H9 (cell line): ENCODE measurements around the gene LPCAT2. TPM values are rescaled to one million over a fixed set of nuclear protein-coding genes. Genes with fewer than 3 reads are reported as not detected.

Experiments used
- DNase-seq: peaks from one replicate; pipeline ENCODE4 v3.0.0-alpha.2; 2017
- H2AFZ ChIP-seq: one replicate; pipeline ENCODE4 v1.6.1; 2013; ENCODE audit warnings: mild to moderate bottlenecking, low read length, control low read depth, moderate library complexity
- H2AK5ac ChIP-seq: 2 replicates; pipeline ENCODE4 v1.6.1; 2013; ENCODE audit warnings: low read length, control low read depth, mixed read lengths; ENCODE audit not compliant: insufficient read length
- H2BK120ac ChIP-seq: one replicate; pipeline ENCODE4 v1.6.1; 2013; ENCODE audit warnings: low read depth, mild to moderate bottlenecking, low read length, control low read depth, inconsistent platforms; ENCODE audit not compliant: poor library complexity, severe bottlenecking
- H2BK12ac ChIP-seq: 2 replicates; pipeline ENCODE4 v1.6.1; 2013; ENCODE audit warnings: low read length, control low read depth, mixed read lengths, low read depth; ENCODE audit not compliant: insufficient read length
- H2BK15ac ChIP-seq: 2 replicates; pipeline ENCODE4 v1.6.1; 2013; ENCODE audit warnings: low read depth, low read length, control low read depth
- H2BK20ac ChIP-seq: one replicate; pipeline ENCODE4 v1.6.1; 2013; ENCODE audit warnings: low read depth, mild to moderate bottlenecking, low read length, control low read depth, inconsistent platforms; ENCODE audit not compliant: poor library complexity, severe bottlenecking
- H2BK5ac ChIP-seq: 2 replicates; pipeline ENCODE4 v1.6.1; 2013; ENCODE audit warnings: low read length, control low read depth, mixed read lengths; ENCODE audit not compliant: insufficient read length
- H3K14ac ChIP-seq: 2 replicates; pipeline ENCODE4 v1.6.1; 2013; ENCODE audit warnings: low read length, control low read depth; ENCODE audit not compliant: insufficient read depth
- H3K18ac ChIP-seq: 2 replicates; pipeline ENCODE4 v1.6.1; 2013; ENCODE audit warnings: low read depth, mild to moderate bottlenecking, mixed read lengths, low read length, control low read depth; ENCODE audit not compliant: insufficient read length
- H3K23ac ChIP-seq: 2 replicates; pipeline ENCODE4 v1.6.1; 2013; ENCODE audit warnings: low read length, control low read depth, mixed read lengths, low read depth; ENCODE audit not compliant: insufficient read length
- H3K23me2 ChIP-seq: 2 replicates; pipeline ENCODE4 v1.6.1; 2013; ENCODE audit warnings: low read depth, mild to moderate bottlenecking, mixed read lengths, low read length, control low read depth; ENCODE audit not compliant: insufficient read length, poor library complexity, severe bottlenecking
- H3K27ac ChIP-seq: 2 replicates; pipeline ENCODE4 v1.5.1; 2013; ENCODE audit warnings: low read length, control low read depth, mixed read lengths, low read depth; ENCODE audit not compliant: insufficient read length
- H3K27me3 ChIP-seq: 2 replicates; pipeline ENCODE4 v1.6.1; 2013; ENCODE audit warnings: low read length, control low read depth, inconsistent platforms; ENCODE audit not compliant: insufficient read depth
- H3K4ac ChIP-seq: 2 replicates; pipeline ENCODE4 v1.6.1; 2013; ENCODE audit warnings: low read depth, mild to moderate bottlenecking, control low read depth, inconsistent platforms, low read length, moderate library complexity
- H3K4me1 ChIP-seq: 2 replicates; pipeline ENCODE4 v1.6.1; 2013; ENCODE audit warnings: low read length, control low read depth, inconsistent platforms; ENCODE audit not compliant: insufficient read depth
- H3K4me2 ChIP-seq: 2 replicates; pipeline ENCODE4 v1.6.1; 2013; ENCODE audit warnings: low read length, control low read depth, mixed read lengths; ENCODE audit not compliant: insufficient read length, insufficient read depth
- H3K56ac ChIP-seq: 2 replicates; pipeline ENCODE4 v1.6.1; 2013; ENCODE audit warnings: low read depth, mild to moderate bottlenecking, mixed read lengths, low read length, control low read depth; ENCODE audit not compliant: insufficient read length
- H3K79me1 ChIP-seq: 2 replicates; pipeline ENCODE4 v1.6.1; 2013; ENCODE audit warnings: low read depth, mild to moderate bottlenecking, moderate library complexity, low read length, control low read depth, inconsistent platforms; ENCODE audit not compliant: insufficient read depth, poor library complexity, severe bottlenecking
- H3K79me2 ChIP-seq: 2 replicates; pipeline ENCODE4 v1.6.1; 2013; ENCODE audit warnings: low read length, control low read depth, inconsistent platforms; ENCODE audit not compliant: insufficient read depth
- H3K9ac ChIP-seq: 2 replicates; pipeline ENCODE4 v1.6.1; 2013; ENCODE audit warnings: low read length, control low read depth, mixed read lengths; ENCODE audit not compliant: insufficient read length; ENCODE audit errors: extremely low read depth
- H3K9me3 ChIP-seq: one replicate; pipeline ENCODE4 v1.6.1; 2013; ENCODE audit warnings: low read depth, low read length, inconsistent platforms; ENCODE audit not compliant: control insufficient read depth
- H3T11ph ChIP-seq: one replicate; pipeline ENCODE4 v1.6.1; 2013; ENCODE audit warnings: mild to moderate bottlenecking, low read length, control low read depth, inconsistent platforms
- H4K20me1 ChIP-seq: one replicate; pipeline ENCODE4 v1.6.1; 2013; ENCODE audit not compliant: control insufficient read depth, insufficient read length, insufficient read depth
- H4K5ac ChIP-seq: 2 replicates; pipeline ENCODE4 v1.6.1; 2013; ENCODE audit warnings: low read depth, mild to moderate bottlenecking, mixed read lengths, low read length, control low read depth; ENCODE audit not compliant: insufficient read length
- H4K8ac ChIP-seq: replicated peaks from 2 replicates; pipeline ENCODE4 v1.6.1; 2013; ENCODE audit warnings: low read length, control low read depth, mixed read lengths, low read depth; ENCODE audit not compliant: insufficient read length
- H4K91ac ChIP-seq: 2 replicates; pipeline ENCODE4 v1.6.1; 2013; ENCODE audit warnings: low read depth, mild to moderate bottlenecking, moderate library complexity, mixed read lengths, low read length, control low read depth; ENCODE audit not compliant: insufficient read length
- H3K27ac Mint-ChIP-seq, 3 experiments: 2 replicates in 2 of 3; 3 replicates in 1 of 3; pipeline ENCODE4 v1.8.0; 2020 to 2021; ENCODE audit warnings: mixed read lengths in 3 of 3, mild to moderate bottlenecking in 1 of 3, moderate library complexity in 1 of 3
- H3K27me3 Mint-ChIP-seq: 2 replicates; pipeline ENCODE4 v1.8.0; 2021; ENCODE audit warnings: low read depth, mild to moderate bottlenecking, moderate library complexity, mixed read lengths
- H3K36me3 Mint-ChIP-seq, 3 experiments: 2 replicates in 2 of 3; 3 replicates in 1 of 3; pipeline ENCODE4 v1.8.0; 2020 to 2021; ENCODE audit warnings: low read depth in 3 of 3, mixed read lengths in 3 of 3; ENCODE audit not compliant: insufficient read depth in 1 of 3
- H3K4me1 Mint-ChIP-seq, 2 experiments: 2 replicates each; pipeline ENCODE4 v1.8.0; 2020; ENCODE audit warnings: mixed read lengths in 2 of 2
- H3K4me3 Mint-ChIP-seq, 2 experiments: 2 replicates in 1 of 2; 3 replicates in 1 of 2; pipeline ENCODE4 v1.8.0; 2020 to 2021; ENCODE audit warnings: mild to moderate bottlenecking in 2 of 2, mixed read lengths in 2 of 2, moderate library complexity in 1 of 2
- H3K9me3 Mint-ChIP-seq, 2 experiments: 2 replicates in 1 of 2; 3 replicates in 1 of 2; pipeline ENCODE4 v1.8.0; 2020; ENCODE audit warnings: mild to moderate bottlenecking in 2 of 2, mixed read lengths in 2 of 2, moderate library complexity in 1 of 2
- WGBS: extraction: QIAGEN DNeasy Blood & Tissue Kit; methylation state at CpG from one replicate; pipeline ENCODE4 v1.1.7; 2013; ENCODE audit warnings: missing lambda C conversion rate, low lambda C conversion rate, mixed read lengths; ENCODE audit not compliant: insufficient read length; ENCODE audit errors: extremely low coverage; 5-methylcytosine and 5-hydroxymethylcytosine counted together
- total RNA-seq: library from RNA; stranded (reverse); gene quantifications from 2 replicates; pipeline ENCODE4 v1.2.1, GENCODE V29; 2021
- TF ChIP-seq, protein P1 (sequence below): fragments of 200-600 bp; sonication (generic); conservative IDR thresholded peaks from 3 replicates; pipeline ENCODE4 v1.8.0; 2021; ENCODE audit warnings: antibody characterized with exemption, mild to moderate bottlenecking

LPCAT2 gene
- total RNA-seq, 1 experiment from 2014 or later: 2.8 TPM

DNA sequence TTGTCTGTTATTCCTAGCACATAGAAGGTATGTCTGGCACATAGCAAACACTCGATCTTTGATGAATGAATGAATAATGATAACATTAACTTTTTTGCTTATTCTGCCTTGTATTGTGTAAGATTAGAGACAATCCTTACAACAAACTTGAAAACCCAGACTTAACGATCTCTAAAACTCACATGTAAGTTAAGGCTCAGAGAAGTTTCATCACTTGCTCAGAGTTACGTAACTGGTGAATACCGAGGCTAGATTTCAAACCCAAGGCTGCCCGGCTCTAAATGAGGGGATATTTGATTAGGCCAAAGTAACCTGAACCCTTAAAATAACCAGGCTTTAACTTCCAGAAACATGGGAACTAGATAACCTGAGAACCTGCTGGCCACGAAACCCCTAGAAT is 79.9 kb downstream of the LPCAT2 start:
- no peaks in the 10 kb centered on the region for H3K4me1 ChIP-seq
- no peak overlapping the region for H3K4ac ChIP-seq
- H3K36me3 Mint-ChIP-seq: 0 out of 7 replicates have a peak, but pooled peaks cover 0 to 2% (median 0%) of the 10 kb centered on the region in 3 experiments
- no CpG with 5 or more reads among the region's 6 CpGs for WGBS
- H3K4me2 ChIP-seq: no peak overlapping the region
- H3K79me1 ChIP-seq: no peaks in the 10 kb centered on the region
- H2BK20ac ChIP-seq: no peak overlapping the region
- H4K5ac ChIP-seq: no peak overlapping the region
- H2BK120ac ChIP-seq: no peak overlapping the region
- H2BK12ac ChIP-seq: no peak overlapping the region
- no peak overlapping the region for H2BK5ac ChIP-seq
- H3K18ac ChIP-seq: no peak overlapping the region
- no peaks in the 10 kb centered on the region for H3K9me3 Mint-ChIP-seq
- no peaks in the 10 kb centered on the region for H3K9me3 ChIP-seq
- H4K8ac ChIP-seq: no peak overlapping the region
- H2AFZ ChIP-seq: no peak overlapping the region
- H4K91ac ChIP-seq: no peak overlapping the region
- no peaks in the 10 kb centered on the region for H3K23me2 ChIP-seq
- H2AK5ac ChIP-seq: no peak overlapping the region
- H3K9ac ChIP-seq: no peak overlapping the region
- H3K14ac ChIP-seq: no peak overlapping the region
- no peak for DNase-seq
- H3K27ac Mint-ChIP-seq: no peak overlapping the region; a peak in 1 of 7 replicates
- H3K4me3 Mint-ChIP-seq: no peak overlapping the region
- H3K79me2 ChIP-seq: no peaks in the 10 kb centered on the region
- H3K4me1 Mint-ChIP-seq: peaks cover 0 to 3% of the 10 kb centered on the region in 2 experiments; a peak in 2 of 4 replicates
- TF ChIP-seq, protein P1, sequence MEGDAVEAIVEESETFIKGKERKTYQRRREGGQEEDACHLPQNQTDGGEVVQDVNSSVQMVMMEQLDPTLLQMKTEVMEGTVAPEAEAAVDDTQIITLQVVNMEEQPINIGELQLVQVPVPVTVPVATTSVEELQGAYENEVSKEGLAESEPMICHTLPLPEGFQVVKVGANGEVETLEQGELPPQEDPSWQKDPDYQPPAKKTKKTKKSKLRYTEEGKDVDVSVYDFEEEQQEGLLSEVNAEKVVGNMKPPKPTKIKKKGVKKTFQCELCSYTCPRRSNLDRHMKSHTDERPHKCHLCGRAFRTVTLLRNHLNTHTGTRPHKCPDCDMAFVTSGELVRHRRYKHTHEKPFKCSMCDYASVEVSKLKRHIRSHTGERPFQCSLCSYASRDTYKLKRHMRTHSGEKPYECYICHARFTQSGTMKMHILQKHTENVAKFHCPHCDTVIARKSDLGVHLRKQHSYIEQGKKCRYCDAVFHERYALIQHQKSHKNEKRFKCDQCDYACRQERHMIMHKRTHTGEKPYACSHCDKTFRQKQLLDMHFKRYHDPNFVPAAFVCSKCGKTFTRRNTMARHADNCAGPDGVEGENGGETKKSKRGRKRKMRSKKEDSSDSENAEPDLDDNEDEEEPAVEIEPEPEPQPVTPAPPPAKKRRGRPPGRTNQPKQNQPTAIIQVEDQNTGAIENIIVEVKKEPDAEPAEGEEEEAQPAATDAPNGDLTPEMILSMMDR: no peak
- no peaks in the 10 kb centered on the region for H3K27me3 ChIP-seq
- no peak overlapping the region for H3T11ph ChIP-seq
- no peak overlapping the region for H2BK15ac ChIP-seq
- no peak overlapping the region for H3K23ac ChIP-seq
- H3K27me3 Mint-ChIP-seq: peaks cover 1% of the 10 kb centered on the region; the same call in 1 of the 2 replicates
- H4K20me1 ChIP-seq: no peaks in the 10 kb centered on the region
- no peak overlapping the region for H3K27ac ChIP-seq
- no peak overlapping the region for H3K56ac ChIP-seq
